NCI-H69 (cell line): ENCODE measurements around the gene SETDB1.

Source experiments
- DNase-seq: peaks from one replicate; lab custom pipeline; 2025; lab: John Stamatoyannopoulos, UW

SETDB1 gene

GRCh38 chr1:150931773-150932172 is 5.6 kb downstream of the SETDB1 start:
- DNase-seq = no peak

GRCh38 chr1:150944856-150945255 is 18.7 kb downstream of the SETDB1 start:
- DNase-seq = no peak

DNA sequence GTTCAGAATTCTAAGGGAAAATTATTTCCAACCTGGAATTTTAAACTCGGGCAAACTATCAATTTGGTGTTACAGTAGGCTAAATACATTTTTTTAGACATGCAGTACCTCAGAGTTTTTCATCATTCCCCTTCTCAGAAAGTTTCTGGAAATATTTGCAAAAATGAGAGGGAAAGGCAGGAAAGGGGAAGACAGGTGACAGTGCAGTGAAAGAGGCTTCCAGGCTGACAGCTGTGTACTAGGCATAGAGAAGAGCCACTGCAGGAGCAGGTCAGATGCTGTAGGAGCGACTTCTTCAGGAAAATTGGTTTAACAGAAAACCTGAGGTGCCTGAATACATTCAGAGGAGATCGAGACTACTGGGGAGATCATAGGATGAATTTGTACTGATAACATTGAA is 28.5 kb downstream of the SETDB1 start:
- DNase-seq = no peak

GRCh38 chr1:150955280-150955679 is 29.1 kb downstream of the SETDB1 start:
- no peak for DNase-seq

GRCh38 chr1:150957666-150958065 is 31.5 kb downstream of the SETDB1 start:
- no peak for DNase-seq

DNA sequence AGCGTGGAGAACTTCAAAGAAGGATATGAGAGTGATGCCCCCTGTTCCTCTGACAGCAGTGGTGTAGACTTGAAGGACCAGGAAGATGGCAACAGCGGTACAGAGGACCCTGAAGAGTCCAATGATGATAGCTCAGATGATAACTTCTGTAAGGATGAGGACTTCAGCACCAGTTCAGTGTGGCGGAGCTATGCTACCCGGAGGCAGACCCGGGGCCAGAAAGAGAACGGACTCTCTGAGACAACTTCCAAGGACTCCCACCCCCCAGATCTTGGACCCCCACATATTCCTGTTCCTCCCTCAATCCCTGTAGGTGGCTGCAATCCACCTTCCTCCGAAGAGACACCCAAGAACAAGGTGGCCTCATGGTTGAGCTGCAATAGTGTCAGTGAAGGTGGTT is 34.5 kb downstream of the SETDB1 start:
- DNase-seq = no peak

DNA sequence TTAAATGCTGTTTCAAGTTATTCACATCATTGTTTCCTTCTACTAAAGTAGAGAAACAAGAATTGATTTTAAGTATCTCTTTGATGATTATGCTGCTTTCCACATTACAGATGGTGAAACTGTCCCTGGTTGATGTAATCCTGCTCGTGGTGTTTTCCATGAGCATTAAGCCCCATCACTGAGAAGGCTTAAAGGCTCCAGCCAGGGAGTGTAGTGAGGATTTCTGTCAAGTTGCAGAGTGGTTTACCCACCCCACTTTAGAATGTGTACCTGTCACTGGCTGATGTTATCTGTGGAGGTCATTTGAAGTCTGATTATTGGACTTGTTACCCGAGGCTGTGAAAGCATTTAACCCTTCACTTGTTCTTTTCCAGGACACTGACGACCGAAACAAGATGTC is 35.6 kb downstream of the SETDB1 start:
- no peak for DNase-seq

DNA sequence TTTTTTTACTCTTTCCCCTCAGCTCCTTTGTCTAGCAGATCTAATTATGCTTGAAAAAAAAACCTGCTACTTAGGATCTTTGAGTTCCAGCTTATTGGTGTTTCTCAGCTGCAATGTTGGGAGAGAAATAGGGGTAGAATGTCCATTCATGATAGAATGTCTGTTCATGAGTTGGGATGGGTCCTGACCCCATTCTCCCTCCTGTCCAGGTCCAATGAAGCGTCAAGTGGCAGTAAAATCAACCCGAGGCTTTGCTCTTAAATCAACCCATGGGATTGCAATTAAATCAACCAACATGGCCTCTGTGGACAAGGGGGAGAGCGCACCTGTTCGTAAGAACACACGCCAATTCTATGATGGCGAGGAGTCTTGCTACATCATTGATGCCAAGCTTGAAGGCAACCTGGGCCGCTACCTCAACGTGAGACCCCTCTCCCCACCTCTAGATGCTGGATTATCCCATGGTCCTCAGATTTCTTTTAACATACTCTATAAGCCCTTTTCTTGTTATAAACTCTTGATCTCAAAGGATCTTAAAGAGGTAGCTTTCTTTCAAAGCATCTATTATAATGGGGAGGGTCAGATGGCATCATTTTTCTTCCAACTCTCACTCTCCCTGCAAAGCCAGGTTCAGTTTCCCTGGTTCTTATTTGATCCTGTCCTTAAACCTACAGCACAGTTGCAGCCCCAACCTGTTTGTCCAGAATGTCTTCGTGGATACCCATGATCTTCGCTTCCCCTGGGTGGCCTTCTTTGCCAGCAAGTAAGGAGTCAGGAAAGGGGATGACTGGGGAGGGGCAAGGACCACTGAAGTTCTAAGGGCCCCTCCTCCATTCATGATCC is 37.4 kb downstream of the SETDB1 start:
- no peak for DNase-seq

GRCh38 chr1:150964164-150964489 is 38.0 kb downstream of the SETDB1 start:
- no peak for DNase-seq

GRCh38 chr1:150965605-150966004 is 39.4 kb downstream of the SETDB1 start:
- no peak for DNase-seq

GRCh38 chr1:150966011-150966410 is 39.8 kb downstream of the SETDB1 start:
- DNase-seq = no peak

DNA sequence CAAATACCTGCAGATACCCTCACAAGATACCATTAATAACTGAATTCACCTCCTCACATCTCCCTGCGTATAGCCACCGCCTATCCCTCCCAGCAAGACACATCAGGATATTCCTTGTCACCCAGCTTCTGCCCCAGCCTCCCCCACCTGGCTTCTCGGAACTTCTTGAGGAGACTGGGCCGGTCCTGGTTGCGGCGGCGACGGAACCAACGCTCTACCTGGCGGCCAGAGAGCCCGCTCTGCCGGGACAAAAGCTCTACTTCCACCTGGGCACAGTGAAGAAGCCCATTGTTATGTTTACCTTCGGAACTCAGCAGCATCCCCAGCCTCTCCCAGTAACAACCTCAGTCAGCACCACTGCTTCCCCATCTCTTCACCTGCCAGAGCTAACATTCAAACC is 41.8 kb downstream of the SETDB1 start:
- DNase-seq = no peak

GRCh38 chr1:150968491-150968890 is 42.3 kb downstream of the SETDB1 start:
- DNase-seq = no peak

DNA sequence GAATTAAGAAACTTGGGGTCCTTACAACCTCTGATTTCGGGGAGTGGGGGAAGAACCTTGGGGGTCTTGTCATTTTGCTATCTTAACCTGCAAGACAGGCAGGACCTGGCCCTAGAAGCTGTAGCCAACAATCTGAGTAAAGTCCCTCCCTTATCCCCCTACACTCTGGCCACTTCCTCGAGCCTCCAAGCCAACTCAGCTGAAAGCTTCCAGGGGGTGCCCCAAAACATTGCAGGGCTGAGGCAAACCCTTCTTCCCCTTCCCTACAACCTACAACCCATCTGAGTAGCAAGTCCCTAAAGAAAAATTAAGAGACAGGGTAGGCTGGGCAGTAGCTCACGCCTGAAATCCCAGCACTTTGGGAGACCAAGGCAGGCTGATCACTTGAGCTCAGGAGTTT is 43.5 kb downstream of the SETDB1 start:
- DNase-seq = no peak

DNA sequence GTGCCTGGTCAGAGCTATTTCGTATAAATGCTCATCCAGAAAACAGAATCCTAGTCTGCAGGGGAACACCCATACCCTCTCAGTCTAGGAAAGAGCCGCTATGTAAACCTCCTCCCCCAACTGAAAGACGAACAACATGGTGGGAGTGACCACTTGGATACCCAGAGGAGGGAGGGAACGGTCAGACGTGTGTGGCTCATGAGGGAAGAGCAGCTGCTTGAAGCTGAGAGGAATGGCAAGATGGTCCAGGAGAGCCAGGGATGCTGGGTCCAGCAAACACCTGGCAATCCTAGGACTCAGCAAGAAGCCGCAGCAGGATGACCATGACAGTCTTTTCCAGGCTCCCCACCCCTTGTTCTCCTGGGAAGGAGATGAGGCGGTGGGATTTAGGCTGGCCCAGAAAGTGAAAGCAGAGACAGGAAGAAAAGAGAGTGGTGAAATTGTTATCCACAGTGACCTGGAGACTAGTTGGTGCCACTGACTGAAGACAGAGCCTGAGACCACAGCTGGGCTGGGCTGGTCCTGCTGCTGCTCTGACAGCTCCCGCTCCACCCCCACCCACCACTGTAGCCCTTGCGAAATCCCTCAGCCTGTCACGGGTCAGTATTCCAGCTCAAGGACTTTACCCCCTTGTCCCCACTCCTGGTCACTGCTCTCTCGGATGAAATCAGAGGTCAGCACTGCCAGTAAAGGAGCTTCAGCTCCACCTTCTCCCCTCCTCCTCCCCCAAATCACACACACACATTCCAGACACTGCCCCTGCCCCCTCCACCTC is 44.8 kb downstream of the SETDB1 start:
- DNase-seq = no peak

- DNase-seq = peak; percentile 38
These were observed 45.6 kb downstream of the SETDB1 start for GRCh38 chr1:150971583-150972416.

DNA sequence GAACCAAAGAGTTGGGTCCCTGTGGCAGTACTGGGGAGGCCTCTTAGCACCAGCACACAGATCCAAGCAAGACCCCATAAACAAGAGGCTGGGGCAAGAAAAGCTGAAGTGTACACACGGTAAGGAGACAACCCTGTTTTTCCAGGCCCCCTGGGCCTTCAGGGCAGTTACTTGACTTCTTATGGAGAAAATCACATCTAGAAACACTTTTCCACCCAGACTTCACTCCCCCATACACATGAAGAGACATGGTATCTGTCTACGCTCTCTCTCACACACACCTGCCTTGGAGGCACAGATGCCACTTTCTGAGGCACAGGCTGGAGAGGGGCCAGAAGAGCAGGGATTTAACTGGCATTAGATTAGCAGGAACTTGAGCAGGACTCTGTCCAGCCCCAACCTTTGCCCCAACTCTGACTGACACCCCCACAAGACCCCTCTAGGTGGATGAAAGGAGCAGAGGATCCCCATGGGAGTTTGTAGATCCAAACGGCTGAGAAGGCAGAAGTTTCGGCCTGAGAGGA is 46.3 kb downstream of the SETDB1 start:
- DNase-seq = peak; percentile 36

GRCh38 chr1:150973258-150973835 is 47.2 kb downstream of the SETDB1 start:
- DNase-seq = peak; percentile 47

DNA sequence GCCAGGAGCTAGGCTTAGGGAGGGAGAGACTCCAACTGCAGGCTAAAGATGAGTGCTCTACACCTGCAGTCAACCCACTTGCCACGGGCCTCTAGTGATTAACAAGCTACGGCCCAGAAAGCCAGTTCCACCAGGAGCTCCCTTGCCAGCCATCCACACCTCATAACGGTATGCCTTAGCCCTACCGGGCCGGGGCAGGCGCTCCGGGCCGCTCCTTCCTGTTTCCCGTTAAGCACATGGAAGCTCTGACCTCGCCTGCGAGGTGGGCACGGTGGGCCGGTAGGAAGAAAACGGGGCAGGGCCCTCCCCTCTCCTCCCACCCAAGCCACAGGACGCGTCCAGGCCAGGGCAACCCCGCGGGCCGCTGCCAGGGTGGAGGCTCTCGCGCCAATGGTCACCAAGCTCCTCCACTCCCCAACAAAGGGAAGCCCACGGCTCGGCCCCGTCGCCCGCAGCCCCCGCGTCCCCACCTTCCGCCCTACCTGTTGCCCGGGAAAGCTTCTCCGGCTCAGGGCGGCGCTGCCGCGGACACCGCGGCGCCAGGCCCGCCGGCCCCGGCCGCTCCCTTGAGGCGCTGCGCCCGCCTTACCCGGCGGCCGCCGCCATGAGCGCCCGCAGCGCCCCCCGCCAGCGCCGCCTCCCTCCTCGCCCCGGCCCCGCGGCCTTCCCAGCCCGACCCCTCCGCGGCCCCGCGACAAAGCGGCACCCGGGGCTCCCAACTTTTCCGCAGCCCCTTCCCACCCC is 47.8 kb downstream of the SETDB1 start:
- peak; percentile 75 for DNase-seq

DNA sequence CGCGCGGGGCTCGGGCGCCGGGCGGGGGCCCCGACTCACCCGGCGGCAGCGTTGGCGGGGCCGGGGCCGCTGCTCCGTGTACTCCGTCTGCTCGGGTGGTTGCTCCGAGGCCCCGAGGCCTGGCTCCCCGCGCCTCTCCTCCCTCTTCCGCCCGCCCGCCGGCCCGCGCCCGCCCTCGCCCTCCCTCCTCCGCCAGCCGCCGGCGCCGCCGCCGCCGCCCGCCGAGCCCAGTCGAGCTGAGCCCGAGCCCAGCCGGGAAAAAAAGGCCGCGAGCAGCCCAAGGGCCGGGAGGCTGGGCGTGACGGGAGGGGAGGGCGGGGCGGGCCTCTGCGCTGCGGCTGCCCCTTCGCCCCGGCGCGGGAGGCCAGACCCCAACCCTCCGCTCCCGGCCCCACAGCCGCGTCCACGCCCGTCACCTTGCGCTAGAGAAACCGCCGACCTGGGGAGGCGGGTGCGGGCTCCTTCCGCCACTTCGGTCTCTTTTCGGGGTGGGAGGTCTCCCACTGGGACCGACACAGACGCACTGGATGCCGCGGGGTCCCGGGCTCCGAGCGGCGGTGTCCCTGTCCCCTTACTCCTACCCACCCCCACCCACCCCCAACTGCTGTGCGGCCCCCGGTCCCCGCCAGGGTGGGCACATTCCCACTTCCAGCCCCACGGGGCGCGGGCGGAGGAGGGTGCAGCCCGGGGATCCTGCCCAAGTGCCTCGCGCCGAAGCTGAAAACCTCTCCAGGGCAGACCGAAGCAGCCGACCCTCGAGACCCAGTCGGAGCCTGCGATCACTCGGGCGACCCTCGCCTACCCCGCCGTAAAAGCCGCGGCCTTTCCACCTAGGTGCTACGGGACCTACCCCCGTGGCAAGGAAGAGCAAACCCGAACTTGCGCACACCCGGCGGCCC is 48.7 kb downstream of the SETDB1 start, which contains the start of gene CERS2:
Gene CERS2, minus strand, starts transcription at position 256 of the 899 bp plus-strand sequence. CDS start 5,745 bp downstream, outside the sequence.
- DNase-seq = peak; percentile 92
